VCaP (cell line): ENCODE data around the gene ITPR2.

Experiments used
- H3K27ac ChIP-seq: fragments of 450-650 bp; 2 replicates; pipeline ENCODE4 v1.5.1; 2017
- TF ChIP-seq, protein P1 (sequence below): fragments of 450-650 bp; conservative IDR thresholded peaks from 2 replicates; pipeline ENCODE4 v1.5.1; 2017; ENCODE audit warnings: mild to moderate bottlenecking, moderate library complexity

The ITPR2 gene

GRCh38 chr12:26748412-26748740, 84.6 kb downstream of the ITPR2 start:
- H3K27ac ChIP-seq = no peak overlapping the region
- TF ChIP-seq, protein P1, sequence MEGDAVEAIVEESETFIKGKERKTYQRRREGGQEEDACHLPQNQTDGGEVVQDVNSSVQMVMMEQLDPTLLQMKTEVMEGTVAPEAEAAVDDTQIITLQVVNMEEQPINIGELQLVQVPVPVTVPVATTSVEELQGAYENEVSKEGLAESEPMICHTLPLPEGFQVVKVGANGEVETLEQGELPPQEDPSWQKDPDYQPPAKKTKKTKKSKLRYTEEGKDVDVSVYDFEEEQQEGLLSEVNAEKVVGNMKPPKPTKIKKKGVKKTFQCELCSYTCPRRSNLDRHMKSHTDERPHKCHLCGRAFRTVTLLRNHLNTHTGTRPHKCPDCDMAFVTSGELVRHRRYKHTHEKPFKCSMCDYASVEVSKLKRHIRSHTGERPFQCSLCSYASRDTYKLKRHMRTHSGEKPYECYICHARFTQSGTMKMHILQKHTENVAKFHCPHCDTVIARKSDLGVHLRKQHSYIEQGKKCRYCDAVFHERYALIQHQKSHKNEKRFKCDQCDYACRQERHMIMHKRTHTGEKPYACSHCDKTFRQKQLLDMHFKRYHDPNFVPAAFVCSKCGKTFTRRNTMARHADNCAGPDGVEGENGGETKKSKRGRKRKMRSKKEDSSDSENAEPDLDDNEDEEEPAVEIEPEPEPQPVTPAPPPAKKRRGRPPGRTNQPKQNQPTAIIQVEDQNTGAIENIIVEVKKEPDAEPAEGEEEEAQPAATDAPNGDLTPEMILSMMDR = no peak

DNA sequence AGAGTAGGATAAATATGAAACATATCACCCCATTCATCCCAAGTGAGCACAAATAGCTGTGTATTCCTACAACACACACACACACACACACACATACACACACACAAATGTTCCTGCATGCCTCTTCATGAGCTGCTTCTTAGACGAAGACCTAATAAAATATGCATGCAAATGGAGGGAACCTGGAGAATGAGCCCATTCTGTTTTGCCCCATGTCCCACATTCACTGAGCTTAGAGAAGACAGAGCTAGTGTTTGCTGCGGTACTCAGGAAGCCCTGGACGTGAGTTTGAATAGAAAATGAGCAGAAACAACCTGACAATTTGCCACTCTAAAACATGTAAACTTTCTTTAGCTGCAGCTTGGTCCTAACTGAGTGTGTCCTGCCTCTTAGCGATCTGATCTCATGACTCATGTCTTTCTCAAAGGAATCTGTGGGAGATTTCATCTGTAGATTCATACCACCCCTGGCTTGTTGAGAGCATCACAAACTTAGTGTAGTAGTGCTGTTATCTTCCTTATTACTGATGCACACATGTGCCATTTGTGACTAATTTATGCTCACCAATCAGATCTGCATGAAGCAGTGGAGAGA, 86.8 kb downstream of the ITPR2 start:
- TF ChIP-seq, protein P1 = no peak
- H3K27ac ChIP-seq = no peak overlapping the region

GRCh38 chr12:26744697-26745440, 88.1 kb downstream of the ITPR2 start:
- no peak overlapping the region for H3K27ac ChIP-seq
- TF ChIP-seq, protein P1 = no peak

- no peak overlapping the region for H3K27ac ChIP-seq
- TF ChIP-seq, protein P1 = no peak
Observed at GRCh38 chr12:26744042-26744626, 88.9 kb downstream of the ITPR2 start.

GRCh38 chr12:26741584-26742227, 91.3 kb downstream of the ITPR2 start:
- H3K27ac ChIP-seq = no peak overlapping the region
- TF ChIP-seq, protein P1 = no peak

DNA sequence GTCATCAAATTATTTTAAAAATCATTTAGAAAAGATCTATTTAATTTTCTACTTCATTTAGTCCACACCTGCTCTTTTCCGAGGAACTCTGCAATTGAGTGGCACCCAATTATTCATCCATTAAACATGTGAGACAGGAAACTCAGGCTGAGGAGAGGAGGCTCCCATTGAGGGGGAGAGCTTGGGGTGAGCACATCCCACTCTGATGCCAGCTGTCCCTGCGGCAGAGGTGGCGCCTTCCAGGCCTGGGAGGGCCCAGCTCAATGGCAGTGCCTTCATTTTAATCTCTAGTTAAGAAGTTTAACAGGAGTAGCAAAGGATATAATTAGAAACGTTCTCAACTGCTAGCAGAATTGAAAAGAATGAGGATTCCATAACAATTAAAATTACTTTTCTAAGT, 92.0 kb downstream of the ITPR2 start:
- TF ChIP-seq, protein P1 = no peak
- H3K27ac ChIP-seq = no peak overlapping the region

DNA sequence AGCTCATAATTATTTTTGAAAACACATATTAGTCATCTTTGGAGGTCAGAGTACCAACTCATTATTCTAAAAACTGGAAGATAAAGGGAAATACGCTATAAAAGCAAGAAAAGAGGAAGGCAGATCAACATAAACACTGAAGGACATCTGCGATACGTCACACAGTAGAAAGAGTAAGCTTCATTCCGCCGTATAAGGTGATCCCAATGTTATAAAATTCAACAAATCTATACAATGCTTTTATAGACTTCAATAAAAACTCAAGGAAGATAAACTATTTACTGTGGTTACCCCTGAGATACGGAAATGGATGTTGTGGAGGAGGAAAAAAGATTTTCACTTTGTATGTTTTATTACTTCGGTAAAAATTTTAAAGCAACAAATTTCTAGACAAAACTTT, 92.6 kb downstream of the ITPR2 start:
- TF ChIP-seq, protein P1 = no peak
- H3K27ac ChIP-seq = peak overlapping the region; percentile 27; the same call in 1 of the 2 replicates
